Gastroesophageal sphincter (tissue), 4 donors: Measurements from ENCODE around the gene PRMT2. TPM values are rescaled to one million over a fixed set of nuclear protein-coding genes. Genes with fewer than 3 reads are reported as not detected.
"Not testable (repeated sequence)": the region's sequence is repeated elsewhere in the genome, so short reads cannot be mapped to it uniquely, and the experiment has no call there.

ENCODE experiments used
- ATAC-seq: fragments of 150-250 bp; one replicate; pipeline ENCODE4 v1.9.1; 2016; ENCODE audit warnings: mild to moderate bottlenecking, moderate library complexity
- H3K27ac ChIP-seq, 4 donors: fragments of 200-600 bp; sonication (generic) in 3 of 4; 1 replicate in 3 of 4; 2 replicates in 1 of 4; pipeline ENCODE4 v1.5.1; 2016 to 2019
- H3K27me3 ChIP-seq: fragments of 200-600 bp; sonication (generic); one replicate; pipeline ENCODE4 v1.5.1; 2019
- H3K36me3 ChIP-seq, 2 donors: fragments of 200-600 bp; sonication (generic); one replicate each; pipeline ENCODE4 v1.5.1; 2019; ENCODE audit warnings: control low read depth in 1 of 2
- H3K4me1 ChIP-seq, 3 donors: fragments of 200-600 bp; sonication (generic); 1 replicate in 2 of 3; 2 replicates in 1 of 3; pipeline ENCODE4 v1.5.1; 2016 to 2019; ENCODE audit warnings: control low read depth in 2 of 3
- H3K4me3 ChIP-seq, 2 donors: fragments of 200-600 bp; sonication (generic); one replicate each; pipeline ENCODE4 v1.5.1; 2019; ENCODE audit warnings: mild to moderate bottlenecking in 1 of 2, moderate library complexity in 1 of 2
- H3K9me3 ChIP-seq, 3 donors: fragments of 200-600 bp; sonication (generic); one replicate each; pipeline ENCODE4 v1.5.1; 2017 to 2019; ENCODE audit warnings: control low read depth in 2 of 3
- EP300 ChIP-seq: sonication (generic); formaldehyde crosslinking; IDR thresholded peaks from one replicate; pipeline ENCODE4 v1.6.1; 2017; ENCODE audit warnings: antibody characterized with exemption, mild to moderate bottlenecking
- POLR2A ChIP-seq, 2 donors: fragments of 450-650 bp; IDR thresholded peaks; one replicate each; pipeline ENCODE4 v1.6.1; 2017; ENCODE audit warnings: antibody characterized with exemption in 2 of 2, mild to moderate bottlenecking in 2 of 2, moderate library complexity in 1 of 2
- POLR2AphosphoS5 ChIP-seq: sonication (generic); formaldehyde crosslinking; IDR thresholded peaks from one replicate; pipeline ENCODE4 v1.6.1; 2017; ENCODE audit warnings: antibody characterized with exemption
- WGBS, 2 donors: methylation state at CpG; one replicate each; pipeline ENCODE4 v1.1.5; 2018; ENCODE audit warnings: low coverage in 1 of 2; 5-methylcytosine and 5-hydroxymethylcytosine counted together
- total RNA-seq, 4 donors: library from RNA; depleted of rRNA; stranded (reverse); fragments of >200 nt; gene quantifications; one replicate each; pipeline ENCODE4 v1.1.0, GENCODE V29; 2016
- TF ChIP-seq, protein P1 (sequence below), 4 experiments: fragments of 200-600 bp in 2 of 4; fragments of 450-650 bp in 2 of 4; sonication (generic) in 1 of 4; IDR thresholded peaks; one replicate each; pipeline ENCODE4 v1.5.1; 2017 to 2019; ENCODE audit warnings: antibody characterized with exemption in 4 of 4, mild to moderate bottlenecking in 2 of 4, moderate library complexity in 2 of 4

PRMT2 gene
- total RNA-seq, 4 donors from 2014 or later: 128 to 176 (median 174) TPM

DNA sequence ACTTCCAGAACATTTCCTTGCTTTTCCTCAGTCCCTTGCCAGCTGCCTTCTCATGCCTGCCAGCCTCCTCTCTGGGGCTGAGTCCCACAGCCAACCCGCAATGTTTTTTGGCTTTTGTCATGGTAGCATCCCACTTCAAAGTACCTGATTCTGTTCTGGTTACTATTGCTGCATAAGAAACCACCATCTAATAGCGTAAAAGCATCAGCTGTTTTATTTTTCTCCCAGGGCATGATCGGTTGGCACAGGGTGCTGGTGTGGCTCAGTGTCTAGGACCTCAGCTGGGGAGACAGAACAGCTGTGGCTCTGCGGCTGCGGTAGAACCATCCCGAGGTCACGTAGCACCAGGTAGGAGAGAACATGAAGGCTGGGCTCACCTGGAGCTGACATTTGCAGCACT lies 8.9 kb upstream of the PRMT2 start:
- Histone ChIP-seq H3K9me3 (peaks cover 0 to 21% (median 0%) of the 10 kb centered on the region in 3 donors), H3K27ac (no peak overlapping the region), H3K4me3 (no peak overlapping the region), H3K4me1 (peaks cover 0 to 24% (median 0%) of the 10 kb centered on the region in 3 donors), H3K27me3 (peaks cover 4% of the 10 kb centered on the region), H3K36me3 (no peaks in the 10 kb centered on the region)
- 90 to 100% methylated on average over 1 to 2 of the region's 7 CpGs for WGBS, 2 donors
- no peak for ATAC-seq
- TF ChIP-seq, protein P1, sequence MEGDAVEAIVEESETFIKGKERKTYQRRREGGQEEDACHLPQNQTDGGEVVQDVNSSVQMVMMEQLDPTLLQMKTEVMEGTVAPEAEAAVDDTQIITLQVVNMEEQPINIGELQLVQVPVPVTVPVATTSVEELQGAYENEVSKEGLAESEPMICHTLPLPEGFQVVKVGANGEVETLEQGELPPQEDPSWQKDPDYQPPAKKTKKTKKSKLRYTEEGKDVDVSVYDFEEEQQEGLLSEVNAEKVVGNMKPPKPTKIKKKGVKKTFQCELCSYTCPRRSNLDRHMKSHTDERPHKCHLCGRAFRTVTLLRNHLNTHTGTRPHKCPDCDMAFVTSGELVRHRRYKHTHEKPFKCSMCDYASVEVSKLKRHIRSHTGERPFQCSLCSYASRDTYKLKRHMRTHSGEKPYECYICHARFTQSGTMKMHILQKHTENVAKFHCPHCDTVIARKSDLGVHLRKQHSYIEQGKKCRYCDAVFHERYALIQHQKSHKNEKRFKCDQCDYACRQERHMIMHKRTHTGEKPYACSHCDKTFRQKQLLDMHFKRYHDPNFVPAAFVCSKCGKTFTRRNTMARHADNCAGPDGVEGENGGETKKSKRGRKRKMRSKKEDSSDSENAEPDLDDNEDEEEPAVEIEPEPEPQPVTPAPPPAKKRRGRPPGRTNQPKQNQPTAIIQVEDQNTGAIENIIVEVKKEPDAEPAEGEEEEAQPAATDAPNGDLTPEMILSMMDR (IDR thresholded peaks at IDR 0.05): no peak
- no peak for TF ChIP-seq POLR2AphosphoS5
- no peak for TF ChIP-seq EP300
- TF ChIP-seq POLR2A (IDR thresholded peaks at IDR 0.05): no peak

DNA sequence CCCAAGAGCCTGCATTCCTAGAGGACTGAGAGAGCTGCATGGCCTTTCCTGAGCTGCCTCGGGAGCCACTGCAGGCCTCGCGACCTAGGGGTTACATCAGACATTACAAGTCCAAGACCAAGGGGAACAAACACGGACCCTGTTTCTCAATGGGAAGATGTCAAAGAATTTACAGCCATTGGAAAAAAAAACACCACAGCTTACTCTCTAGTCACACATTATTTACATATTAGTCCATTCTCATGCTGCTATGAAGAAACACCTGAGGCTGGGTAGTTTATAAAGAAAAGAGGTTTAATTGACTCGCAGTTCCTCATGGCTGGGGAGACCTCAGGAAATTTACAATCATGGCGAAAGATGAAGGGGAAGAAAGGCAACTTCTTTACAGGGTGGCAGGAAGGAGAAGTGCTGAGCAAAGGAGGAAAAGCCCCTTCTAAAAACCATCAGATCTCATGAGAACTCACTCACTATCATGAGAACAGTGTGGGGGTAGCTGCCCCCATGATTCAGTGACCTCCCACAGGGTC lies 8.4 kb upstream of the PRMT2 start:
- Histone ChIP-seq H3K36me3 (no peaks in the 10 kb centered on the region), H3K27me3 (peaks cover 4% of the 10 kb centered on the region), H3K9me3 (peaks cover 0 to 21% (median 0%) of the 10 kb centered on the region in 3 donors), H3K4me1 (peaks cover 0 to 19% (median 0%) of the 10 kb centered on the region in 3 donors), H3K4me3 (no peak overlapping the region), H3K27ac (no peak overlapping the region)
- TF ChIP-seq POLR2A (IDR thresholded peaks at IDR 0.05) (no peak), POLR2AphosphoS5 (no peak), EP300 (no peak)
- TF ChIP-seq, protein P1 (IDR thresholded peaks at IDR 0.05): no peak
- 77% methylated on average over 3 of the region's 6 CpGs; no CpG with 5 or more reads in 1 of the 2 donors for WGBS, 2 donors
- ATAC-seq: no peak

DNA sequence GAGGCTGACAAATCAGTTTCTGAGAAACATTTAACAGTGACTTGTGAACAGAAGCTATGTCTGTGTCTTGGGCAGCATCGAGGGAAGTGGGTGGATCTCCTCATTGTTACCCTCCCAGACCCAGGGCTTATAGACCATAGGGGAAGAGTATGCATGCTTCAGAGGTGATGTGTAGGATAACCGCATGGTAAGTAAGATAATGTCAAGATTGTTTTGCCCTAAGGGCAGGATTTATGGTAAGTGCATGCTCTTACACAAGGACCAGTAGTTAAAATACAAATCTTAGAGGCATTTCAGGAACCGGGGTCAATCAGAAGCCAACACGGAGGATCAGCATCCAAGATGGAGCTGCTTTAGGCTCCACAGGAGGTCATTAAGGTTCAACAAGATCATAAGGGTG lies 7.7 kb upstream of the PRMT2 start:
- Histone ChIP-seq H3K4me3 (no peak overlapping the region), H3K36me3 (no peaks in the 10 kb centered on the region), H3K27me3 (peaks cover 4% of the 10 kb centered on the region), H3K27ac (no peak overlapping the region), H3K4me1 (peaks cover 0 to 12% (median 0%) of the 10 kb centered on the region in 3 donors), H3K9me3 (peaks cover 0 to 21% (median 0%) of the 10 kb centered on the region in 3 donors)
- TF ChIP-seq POLR2AphosphoS5 (no peak), EP300 (no peak), POLR2A (IDR thresholded peaks at IDR 0.05) (no peak)
- TF ChIP-seq, protein P1 (IDR thresholded peaks at IDR 0.05): no peak
- ATAC-seq: no peak
- 81 to 100% methylated on average over 1 to 2 of the region's 4 CpGs for WGBS, 2 donors

DNA sequence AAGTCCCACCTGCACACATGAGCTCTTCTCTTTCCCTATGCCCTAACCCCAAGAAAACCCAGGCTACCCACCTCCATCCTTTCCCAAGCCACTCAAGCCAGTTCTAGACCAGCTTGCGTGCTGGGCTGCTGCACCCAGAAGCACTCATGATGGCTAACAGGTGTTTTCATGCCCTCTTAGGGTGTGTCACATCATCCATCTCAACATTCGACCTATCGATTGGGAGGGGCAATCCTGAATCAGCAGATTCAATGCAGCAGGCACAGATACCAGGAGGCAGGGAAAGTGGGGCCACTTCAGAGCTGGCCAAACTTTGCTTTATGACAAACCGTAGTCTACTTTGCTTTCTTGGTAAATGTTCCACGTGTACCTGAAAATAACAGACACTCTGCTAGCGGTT lies 6.6 kb upstream of the PRMT2 start:
- TF ChIP-seq, protein P1 (IDR thresholded peaks at IDR 0.05): no peak
- peaks cover 0 to 1% (median 0%) of the 10 kb centered on the region in 3 donors for H3K4me1 ChIP-seq
- no peak for ATAC-seq
- H3K9me3 ChIP-seq: peaks cover 0 to 21% (median 0%) of the 10 kb centered on the region in 3 donors
- no peaks in the 10 kb centered on the region for H3K36me3 ChIP-seq
- H3K4me3 ChIP-seq: no peak overlapping the region
- H3K27me3 ChIP-seq: peaks cover 4% of the 10 kb centered on the region
- no peak overlapping the region for H3K27ac ChIP-seq
- 79 to 80% methylated on average over 5 of the region's 6 CpGs for WGBS, 2 donors

DNA sequence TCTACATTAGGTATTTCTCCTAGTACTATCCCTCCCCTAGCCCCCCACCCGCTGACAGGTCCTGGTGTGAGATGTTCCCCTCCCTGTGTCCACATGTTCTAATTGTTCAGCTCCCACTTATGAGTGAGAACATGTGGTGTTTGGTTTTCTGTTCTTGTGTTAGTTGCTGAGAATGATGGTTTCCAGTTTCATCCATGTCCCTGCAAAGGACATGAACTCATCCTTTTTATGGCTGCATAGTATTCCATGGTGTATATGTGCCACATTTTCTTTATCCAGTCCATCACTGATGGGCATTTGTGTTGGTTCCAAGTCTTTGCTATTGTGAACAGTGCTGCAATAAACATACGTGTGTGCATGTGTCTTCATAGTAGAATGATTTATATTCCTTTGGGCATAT lies 4.6 kb upstream of the PRMT2 start:
- 88 to 96% methylated on average over 1 to 2 of the region's 2 CpGs for WGBS, 2 donors
- not testable (repeated sequence) for H3K4me3 ChIP-seq, H3K27me3 ChIP-seq, H3K36me3 ChIP-seq, H3K27ac ChIP-seq, ATAC-seq
- H3K4me1 ChIP-seq: peaks cover 0 to 10% (median 0%) of the 10 kb centered on the region in 3 donors
- H3K9me3 ChIP-seq: peaks cover 0 to 11% (median 0%) of the 10 kb centered on the region in 3 donors
